ENCODE measurements around the gene B3GALT6. TPM values are rescaled to one million over a fixed set of nuclear protein-coding genes. Genes with fewer than 3 reads are reported as not detected.

The B3GALT6 gene
- total and polyA plus RNA-seq, 2 donors (not counting 1 experiment from before 2014, with no cell fraction given): 17.9 to 19.3 TPM

- no peak overlapping the region for H2AFZ ChIP-seq (ENCODE audit: low read length)
- no peaks in the 10 kb centered on the region for H4K20me1 ChIP-seq (ENCODE audit: control insufficient read depth, extremely low read depth, insufficient read depth, low read length)
- no peak overlapping the region for H3K4me3 ChIP-seq (replicated peaks in 1 of 4; ENCODE audit: control extremely low read depth in 1 of 4, insufficient read depth in 1 of 4, low read depth in 3 of 4, low read length in 4 of 4)
- H3K27me3 ChIP-seq (ENCODE audit: control insufficient read depth, insufficient read depth, low read length): no peaks in the 10 kb centered on the region
- no peak overlapping the region for H3K4me2 ChIP-seq (ENCODE audit: extremely low read depth, insufficient read depth, low read length)
- H3K27ac ChIP-seq (ENCODE audit: insufficient read depth, low read length): no peak overlapping the region
- H3K79me2 ChIP-seq (ENCODE audit: control insufficient read depth, insufficient read depth, low read length): peaks cover 68% of the 10 kb centered on the region
- peaks cover 7% of the 10 kb centered on the region for H3K4me1 ChIP-seq (ENCODE audit: control insufficient read depth, extremely low read depth, insufficient read depth, low read length)
- no peak for DNase-seq (ENCODE audit: low read depth in 2 of 2)
- peaks cover 38% of the 10 kb centered on the region for H3K36me3 ChIP-seq (ENCODE audit: control insufficient read depth, insufficient read depth, low read length)
- TF ChIP-seq EZH2 (IDR thresholded peaks at IDR 0.05; ENCODE audit: low read length, missing control alignments): no peak
- no peak for TF ChIP-seq CTCF (conservative IDR thresholded peaks at IDR 0.05 in 1 of 2, IDR thresholded peaks at IDR 0.05 in 1 of 2; ENCODE audit: low read depth in 1 of 2, low read length in 2 of 2)
- H3K9me3 ChIP-seq (ENCODE audit: control insufficient read depth, insufficient read depth, low read depth, low read length): no peaks in the 10 kb centered on the region
- H3K9ac ChIP-seq (ENCODE audit: insufficient read depth, low read length): no peak overlapping the region
Observed at GRCh38 chr1:1226566-1227362, 5.3 kb upstream of the B3GALT6 start.

- Histone ChIP-seq H3K4me2 (ENCODE audit: extremely low read depth, insufficient read depth, low read length) (no peak overlapping the region), H3K4me3 (replicated peaks in 1 of 4; ENCODE audit: control extremely low read depth in 1 of 4, insufficient read depth in 1 of 4, low read depth in 3 of 4, low read length in 4 of 4) (no peak overlapping the region), H3K9me3 (ENCODE audit: control insufficient read depth, insufficient read depth, low read depth, low read length) (no peaks in the 10 kb centered on the region), H3K27me3 (ENCODE audit: control insufficient read depth, insufficient read depth, low read length) (no peaks in the 10 kb centered on the region), H3K27ac (ENCODE audit: insufficient read depth, low read length) (no peak overlapping the region), H2AFZ (ENCODE audit: low read length) (no peak overlapping the region), H3K79me2 (ENCODE audit: control insufficient read depth, insufficient read depth, low read length) (peaks cover 68% of the 10 kb centered on the region), H3K9ac (ENCODE audit: insufficient read depth, low read length) (no peak overlapping the region), H3K36me3 (ENCODE audit: control insufficient read depth, insufficient read depth, low read length) (peaks cover 34% of the 10 kb centered on the region), H4K20me1 (ENCODE audit: control insufficient read depth, extremely low read depth, insufficient read depth, low read length) (no peaks in the 10 kb centered on the region), H3K4me1 (ENCODE audit: control insufficient read depth, extremely low read depth, insufficient read depth, low read length) (peaks cover 7% of the 10 kb centered on the region)
- TF ChIP-seq CTCF (conservative IDR thresholded peaks at IDR 0.05 in 1 of 2, IDR thresholded peaks at IDR 0.05 in 1 of 2; ENCODE audit: low read depth in 1 of 2, low read length in 2 of 2) (no peak), EZH2 (IDR thresholded peaks at IDR 0.05; ENCODE audit: low read length, missing control alignments) (no peak)
- no peak for DNase-seq (ENCODE audit: low read depth in 2 of 2)
Observed at GRCh38 chr1:1227386-1227785, 4.7 kb upstream of the B3GALT6 start.

GRCh38 chr1:1228187-1228586 lies 3.9 kb upstream of the B3GALT6 start:
- TF ChIP-seq CTCF (conservative IDR thresholded peaks at IDR 0.05 in 1 of 2, IDR thresholded peaks at IDR 0.05 in 1 of 2; ENCODE audit: low read depth in 1 of 2, low read length in 2 of 2) (no peak), EZH2 (IDR thresholded peaks at IDR 0.05; ENCODE audit: low read length, missing control alignments) (no peak)

More at GRCh38 chr1:1228187-1228586, 3.9 kb upstream of the B3GALT6 start:
- peaks cover 7% of the 10 kb centered on the region for H3K4me1 ChIP-seq (ENCODE audit: control insufficient read depth, extremely low read depth, insufficient read depth, low read length)
- no peak overlapping the region for H3K4me3 ChIP-seq (replicated peaks in 1 of 4; ENCODE audit: control extremely low read depth in 1 of 4, insufficient read depth in 1 of 4, low read depth in 3 of 4, low read length in 4 of 4)
- H3K27ac ChIP-seq (ENCODE audit: insufficient read depth, low read length): no peak overlapping the region
- H3K27me3 ChIP-seq (ENCODE audit: control insufficient read depth, insufficient read depth, low read length): no peaks in the 10 kb centered on the region
- H3K9me3 ChIP-seq (ENCODE audit: control insufficient read depth, insufficient read depth, low read depth, low read length): no peaks in the 10 kb centered on the region
- H2AFZ ChIP-seq (ENCODE audit: low read length): no peak overlapping the region
- H3K9ac ChIP-seq (ENCODE audit: insufficient read depth, low read length): no peak overlapping the region
- no peak for DNase-seq (ENCODE audit: low read depth in 2 of 2)
- no peak overlapping the region for H3K4me2 ChIP-seq (ENCODE audit: extremely low read depth, insufficient read depth, low read length)
- H4K20me1 ChIP-seq (ENCODE audit: control insufficient read depth, extremely low read depth, insufficient read depth, low read length): no peaks in the 10 kb centered on the region
- peaks cover 31% of the 10 kb centered on the region for H3K36me3 ChIP-seq (ENCODE audit: control insufficient read depth, insufficient read depth, low read length)
- peaks cover 75% of the 10 kb centered on the region for H3K79me2 ChIP-seq (ENCODE audit: control insufficient read depth, insufficient read depth, low read length)

Measured in fibroblast of lung (primary cell).